Measurements from ENCODE around the gene FTO.
"Not testable (repeated sequence)": the region's sequence is repeated elsewhere in the genome, so short reads cannot be mapped to it uniquely, and the experiment has no call there.

FTO gene

DNA sequence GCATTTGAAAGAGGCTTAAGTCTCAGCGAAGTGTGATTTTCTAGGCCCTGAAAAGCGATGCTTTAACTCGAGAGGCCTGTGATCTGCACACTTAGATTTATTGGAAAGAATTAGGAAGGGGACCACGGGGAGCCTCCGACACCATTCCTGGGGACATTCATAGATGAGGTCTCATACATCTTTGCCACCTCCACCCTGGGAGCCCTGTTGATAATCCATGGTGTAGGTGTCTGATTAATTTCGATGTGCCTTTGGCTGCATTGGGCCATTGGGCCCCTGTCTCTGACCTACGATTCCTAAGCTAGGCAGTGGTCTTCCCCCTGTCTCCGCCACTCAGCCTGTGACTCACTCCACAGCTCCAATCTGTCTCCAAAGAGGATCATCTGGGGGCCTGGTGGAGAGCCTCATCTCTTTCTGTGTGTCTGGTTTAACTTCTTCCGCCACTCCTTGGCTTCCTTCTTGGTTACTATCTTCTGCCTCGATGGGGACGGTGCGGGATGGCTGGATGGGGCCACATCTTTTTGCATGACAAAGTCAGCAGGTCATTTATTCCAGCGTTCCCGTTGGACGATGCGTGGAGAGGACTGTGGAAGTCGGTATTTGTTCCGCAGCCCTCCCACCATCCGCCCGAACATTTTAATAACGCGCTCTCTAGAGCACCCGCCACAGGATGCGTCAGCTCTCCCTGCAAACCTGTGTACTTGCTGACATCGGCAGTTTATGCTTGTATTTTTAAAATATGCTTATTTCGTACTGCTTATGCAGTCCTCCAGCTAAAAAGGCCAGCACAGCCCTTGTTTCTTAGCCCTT is 473.3 kb downstream of the FTO start:
- no peak for TF ChIP-seq CTCF (IDR thresholded peaks at IDR 0.05; ENCODE audit: low read depth, low read length, missing control alignments)
- DNase-seq (ENCODE audit: low read depth), result no peak
- H3K4me3 ChIP-seq (ENCODE audit: low read depth, low read length), result no peak overlapping the region

DNA sequence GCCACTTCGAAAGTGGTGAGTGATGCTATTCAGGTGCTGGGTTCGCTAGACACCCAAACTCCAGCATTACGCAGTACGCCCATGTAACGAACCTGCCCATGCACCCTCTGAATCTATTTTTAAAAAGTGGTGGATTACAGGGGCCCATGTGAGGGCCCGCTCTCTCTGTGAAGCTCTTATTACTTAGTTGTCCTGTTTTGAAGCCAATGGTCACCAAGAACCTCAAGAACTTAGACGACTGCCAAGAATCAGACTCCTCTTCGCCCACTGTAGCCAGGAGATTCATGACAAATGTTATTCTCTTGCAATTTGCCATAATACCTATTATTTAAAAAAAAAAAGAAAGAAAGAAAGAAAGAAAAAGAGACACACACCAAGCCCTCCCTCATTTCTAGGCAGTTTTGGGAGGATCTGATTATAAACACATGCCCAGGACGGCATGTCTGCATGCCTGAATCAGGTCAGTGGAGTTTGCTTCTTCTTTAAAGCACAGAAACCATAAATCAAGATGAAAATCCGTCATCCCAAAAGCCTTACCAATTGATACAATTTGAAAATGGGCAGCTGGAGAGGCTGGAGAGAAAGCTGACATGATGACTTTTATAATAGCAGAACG is 474.0 kb downstream of the FTO start:
- no peak for TF ChIP-seq CTCF (IDR thresholded peaks at IDR 0.05; ENCODE audit: low read depth, low read length, missing control alignments)
- no peak overlapping the region for H3K4me3 ChIP-seq (ENCODE audit: low read depth, low read length)
- DNase-seq (ENCODE audit: low read depth), result no peak

DNA sequence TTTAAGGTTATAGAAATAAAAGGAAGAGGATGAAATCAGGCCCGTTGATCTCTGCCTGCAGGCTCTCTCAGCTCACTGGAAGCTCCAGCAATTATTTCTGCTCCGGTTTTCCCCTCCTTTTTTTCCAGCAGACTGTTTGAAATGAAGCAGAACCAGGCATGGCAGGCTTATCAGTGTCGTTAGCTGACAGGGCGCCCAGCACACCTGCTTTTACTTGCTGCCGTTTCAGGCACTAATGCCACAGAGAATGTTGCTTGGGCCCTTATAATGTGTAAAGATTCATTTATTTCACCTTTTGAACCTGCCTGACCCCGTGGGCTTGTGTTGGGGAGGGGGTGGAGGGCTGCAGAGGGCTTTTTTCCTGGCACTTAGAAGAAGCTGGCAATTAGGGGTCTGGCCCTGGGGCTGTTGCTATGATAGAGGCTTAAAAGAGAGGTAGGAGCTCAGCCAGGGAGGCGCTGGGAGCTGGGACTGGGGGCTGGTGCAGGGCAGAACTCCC is 474.6 kb downstream of the FTO start:
- H3K4me3 ChIP-seq (ENCODE audit: low read depth, low read length), result no peak overlapping the region
- TF ChIP-seq CTCF (IDR thresholded peaks at IDR 0.05; ENCODE audit: low read depth, low read length, missing control alignments), result no peak
- no peak for DNase-seq (ENCODE audit: low read depth)

- no peak for TF ChIP-seq CTCF (IDR thresholded peaks at IDR 0.05; ENCODE audit: low read depth, low read length, missing control alignments)
- no peak overlapping the region for H3K4me3 ChIP-seq (ENCODE audit: low read depth, low read length)
- DNase-seq (ENCODE audit: low read depth), result no peak
These were observed 476.7 kb downstream of the FTO start for GRCh38 chr16:54180421-54181359.

- DNase-seq (ENCODE audit: low read depth); H3K4me3 ChIP-seq (ENCODE audit: low read depth, low read length): not testable (repeated sequence)
These were observed 477.9 kb downstream of the FTO start for GRCh38 chr16:54181683-54182329.

- DNase-seq (ENCODE audit: low read depth), result no peak
- TF ChIP-seq CTCF (IDR thresholded peaks at IDR 0.05; ENCODE audit: low read depth, low read length, missing control alignments), result no peak
- H3K4me3 ChIP-seq (ENCODE audit: low read depth, low read length), result no peak overlapping the region
These were observed 481.1 kb downstream of the FTO start for GRCh38 chr16:54185045-54185444.
